Trophoblast cell (in vitro differentiated cells and primary cell): ENCODE measurements around the gene CLEC2L.

Experiments
- DNase-seq, 2 donors: peaks; one replicate each; pipeline ENCODE4 v3.0.0-alpha.2; 2016
- H2AFZ ChIP-seq: 2 replicates; pipeline ENCODE4 v1.6.1; 2013; ENCODE audit warnings: low read length, moderate library complexity, mild to moderate bottlenecking; ENCODE audit not compliant: insufficient read depth, poor library complexity
- H2AK5ac ChIP-seq: 2 replicates; pipeline ENCODE4 v1.6.1; 2013; ENCODE audit warnings: mild to moderate bottlenecking, low read length
- H2BK120ac ChIP-seq: 2 replicates; pipeline ENCODE4 v1.6.1; 2013; ENCODE audit warnings: low read length, mild to moderate bottlenecking, moderate library complexity; ENCODE audit not compliant: insufficient read depth, poor library complexity
- H2BK12ac ChIP-seq: 2 replicates; pipeline ENCODE4 v1.6.1; 2013; ENCODE audit warnings: mild to moderate bottlenecking, low read length, moderate library complexity
- H2BK5ac ChIP-seq: 2 replicates; pipeline ENCODE4 v1.6.1; 2013; ENCODE audit warnings: low read length, low read depth, moderate library complexity, mild to moderate bottlenecking; ENCODE audit not compliant: poor library complexity
- H3K14ac ChIP-seq: 2 replicates; pipeline ENCODE4 v1.6.1; 2013; ENCODE audit warnings: mild to moderate bottlenecking, low read length
- H3K18ac ChIP-seq: 2 replicates; pipeline ENCODE4 v1.6.1; 2013; ENCODE audit warnings: mild to moderate bottlenecking, low read length
- H3K23ac ChIP-seq: 2 replicates; pipeline ENCODE4 v1.6.1; 2013; ENCODE audit warnings: low read length
- H3K27ac ChIP-seq: 2 replicates; pipeline ENCODE4 v1.5.1; 2013; ENCODE audit warnings: low read depth, mild to moderate bottlenecking, inconsistent platforms, low read length, moderate library complexity
- H3K27me3 ChIP-seq: 2 replicates; pipeline ENCODE4 v1.6.1; 2013; ENCODE audit warnings: inconsistent platforms, mild to moderate bottlenecking, low read length, moderate library complexity; ENCODE audit not compliant: insufficient read depth
- H3K36me3 ChIP-seq, 2 experiments: 1 replicate in 1 of 2; 2 replicates in 1 of 2; pipeline ENCODE4 v1.6.1; 2013; ENCODE audit warnings: low read length in 2 of 2, mild to moderate bottlenecking in 2 of 2, moderate library complexity in 1 of 2; ENCODE audit not compliant: insufficient read depth in 2 of 2, control insufficient read depth in 1 of 2
- H3K4ac ChIP-seq: 2 replicates; pipeline ENCODE4 v1.6.1; 2013; ENCODE audit warnings: low read depth, mild to moderate bottlenecking, low read length, moderate library complexity
- H3K4me1 ChIP-seq, 2 experiments: 1 replicate in 1 of 2; 2 replicates in 1 of 2; pipeline ENCODE4 v1.6.1; 2013; ENCODE audit warnings: low read length in 2 of 2, mild to moderate bottlenecking in 2 of 2, moderate library complexity in 1 of 2; ENCODE audit not compliant: insufficient read depth in 2 of 2, control insufficient read depth in 1 of 2
- H3K4me2 ChIP-seq: 2 replicates; pipeline ENCODE4 v1.6.1; 2013; ENCODE audit warnings: inconsistent platforms, mild to moderate bottlenecking, low read length, moderate library complexity
- H3K4me3 ChIP-seq: 2 replicates; pipeline ENCODE4 v1.5.1; 2013; ENCODE audit warnings: mild to moderate bottlenecking, low read depth, low read length, inconsistent platforms
- H3K79me1 ChIP-seq: one replicate; pipeline ENCODE4 v1.6.1; 2013; ENCODE audit warnings: low read length
- H3K79me2 ChIP-seq: 2 replicates; pipeline ENCODE4 v1.6.1; 2013; ENCODE audit warnings: low read length, mild to moderate bottlenecking; ENCODE audit not compliant: control insufficient read depth, insufficient read depth, poor library complexity
- H3K9ac ChIP-seq: 2 replicates; pipeline ENCODE4 v1.6.1; 2013; ENCODE audit warnings: mild to moderate bottlenecking, low read length
- H3K9me3 ChIP-seq: 2 replicates; pipeline ENCODE4 v1.6.1; 2013; ENCODE audit warnings: low read depth, mild to moderate bottlenecking, control low read depth, inconsistent platforms, low read length; ENCODE audit not compliant: insufficient read depth
- H4K12ac ChIP-seq: 2 replicates; pipeline ENCODE4 v1.6.1; 2013; ENCODE audit warnings: low read depth, mild to moderate bottlenecking, low read length, moderate library complexity
- H4K8ac ChIP-seq: 2 replicates; pipeline ENCODE4 v1.6.1; 2013; ENCODE audit warnings: low read depth, mild to moderate bottlenecking, low read length, moderate library complexity
- H4K91ac ChIP-seq: one replicate; pipeline ENCODE4 v1.6.1; 2013; ENCODE audit warnings: low read depth, mild to moderate bottlenecking, low read length, moderate library complexity
- WGBS: extraction: QIAGEN DNeasy Blood & Tissue Kit; methylation state at CpG from one replicate; pipeline ENCODE4 v1.1.7; 2013; ENCODE audit warnings: missing lambda C conversion rate; ENCODE audit not compliant: insufficient read length, insufficient coverage; ENCODE audit errors: extremely low coverage; 5-methylcytosine and 5-hydroxymethylcytosine counted together

The CLEC2L gene

DNA sequence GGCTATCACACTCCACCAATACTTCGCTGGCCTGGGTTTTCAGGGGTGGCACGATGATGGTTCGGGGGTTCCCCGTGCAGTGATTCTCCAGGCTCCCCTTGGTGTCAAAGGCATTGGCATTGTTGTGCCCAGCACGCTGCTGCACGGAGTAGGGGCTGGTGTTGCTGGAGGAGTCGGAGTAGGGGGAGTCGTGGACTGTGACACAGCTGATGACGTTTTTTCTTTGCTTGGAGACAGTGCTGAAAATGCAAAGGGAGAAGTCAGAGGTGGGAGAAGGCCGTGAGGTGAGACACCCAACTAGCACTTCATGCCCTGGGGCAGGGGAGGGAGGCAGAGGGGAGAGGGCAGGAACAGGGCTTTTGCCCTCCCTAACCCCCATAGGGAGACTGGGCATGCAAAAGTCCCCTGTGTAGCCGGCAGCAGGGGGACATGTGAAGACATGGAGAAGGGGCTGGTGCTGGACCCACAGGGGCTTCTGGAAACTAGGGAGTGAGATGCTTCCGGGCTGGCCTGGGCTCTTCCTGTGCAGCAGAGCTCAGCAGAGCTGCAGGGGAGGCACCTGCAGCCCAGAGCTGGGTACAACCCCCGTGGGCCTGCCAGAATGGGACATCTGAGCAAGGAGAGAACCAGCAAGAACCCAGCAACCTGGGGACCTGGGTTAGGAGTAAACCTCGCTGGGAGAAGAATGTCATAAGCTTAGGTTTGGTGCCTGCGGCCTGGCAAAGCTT, 60.5 kb downstream of the CLEC2L start:
- WGBS: no CpG with 5 or more reads among the region's 15 CpGs
- Histone ChIP-seq H4K91ac (no peak overlapping the region), H3K14ac (no peak overlapping the region), H3K27ac (no peak overlapping the region), H3K27me3 (no peaks in the 10 kb centered on the region), H3K18ac (no peak overlapping the region), H2BK12ac (no peak overlapping the region), H4K12ac (no peak overlapping the region), H2AFZ (no peak overlapping the region), H3K79me2 (no peaks in the 10 kb centered on the region), H3K9me3 (no peaks in the 10 kb centered on the region), H3K4me1 (no peaks in the 10 kb centered on the region), H3K9ac (no peak overlapping the region), H3K4ac (no peak overlapping the region), H2BK120ac (no peak overlapping the region), H2AK5ac (no peak overlapping the region), H3K4me3 (no peak overlapping the region), H3K23ac (no peak overlapping the region), H3K36me3 (peaks cover 0 to 3% of the 10 kb centered on the region in 2 experiments), H2BK5ac (no peak overlapping the region), H4K8ac (no peak overlapping the region), H3K4me2 (no peak overlapping the region), H3K79me1 (no peaks in the 10 kb centered on the region)
- no peak for DNase-seq

DNA sequence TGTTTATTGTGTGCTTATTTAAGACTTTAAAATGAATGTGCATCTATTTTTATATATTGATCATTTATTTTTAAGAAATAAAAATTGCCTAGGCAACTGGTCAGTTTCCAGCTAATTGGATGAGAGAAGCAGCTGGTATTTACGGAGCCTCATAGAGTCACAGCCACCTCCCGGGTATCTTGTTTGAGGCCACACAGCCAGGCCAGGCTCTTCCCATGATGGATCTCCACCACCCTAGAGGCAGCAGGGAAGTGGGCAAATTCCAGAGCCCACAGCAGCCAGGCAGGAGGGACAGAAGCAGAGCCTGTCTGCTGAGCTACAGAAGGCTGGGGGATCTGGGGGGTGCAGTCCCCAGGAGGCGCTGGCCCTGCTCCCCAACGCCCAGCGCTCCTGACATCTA, 61.6 kb downstream of the CLEC2L start:
- H3K4me3 ChIP-seq: no peak overlapping the region
- H2AK5ac ChIP-seq: no peak overlapping the region
- H4K12ac ChIP-seq: no peak overlapping the region
- no peak overlapping the region for H3K4me2 ChIP-seq
- no peak for DNase-seq
- no peaks in the 10 kb centered on the region for H3K9me3 ChIP-seq
- no peak overlapping the region for H2BK12ac ChIP-seq
- no peaks in the 10 kb centered on the region for H3K27me3 ChIP-seq
- no peaks in the 10 kb centered on the region for H3K79me1 ChIP-seq
- H3K23ac ChIP-seq: no peak overlapping the region
- no CpG with 5 or more reads among the region's 5 CpGs for WGBS
- H4K91ac ChIP-seq: no peak overlapping the region
- H4K8ac ChIP-seq: no peak overlapping the region
- no peak overlapping the region for H3K14ac ChIP-seq
- H3K36me3 ChIP-seq: peaks cover 0 to 3% of the 10 kb centered on the region in 2 experiments
- H2AFZ ChIP-seq: no peak overlapping the region
- no peak overlapping the region for H3K18ac ChIP-seq
- no peaks in the 10 kb centered on the region for H3K79me2 ChIP-seq
- H3K27ac ChIP-seq: no peak overlapping the region
- no peak overlapping the region for H2BK5ac ChIP-seq
- no peak overlapping the region for H3K4ac ChIP-seq
- no peaks in the 10 kb centered on the region for H3K4me1 ChIP-seq
- H3K9ac ChIP-seq: no peak overlapping the region
- no peak overlapping the region for H2BK120ac ChIP-seq

DNA sequence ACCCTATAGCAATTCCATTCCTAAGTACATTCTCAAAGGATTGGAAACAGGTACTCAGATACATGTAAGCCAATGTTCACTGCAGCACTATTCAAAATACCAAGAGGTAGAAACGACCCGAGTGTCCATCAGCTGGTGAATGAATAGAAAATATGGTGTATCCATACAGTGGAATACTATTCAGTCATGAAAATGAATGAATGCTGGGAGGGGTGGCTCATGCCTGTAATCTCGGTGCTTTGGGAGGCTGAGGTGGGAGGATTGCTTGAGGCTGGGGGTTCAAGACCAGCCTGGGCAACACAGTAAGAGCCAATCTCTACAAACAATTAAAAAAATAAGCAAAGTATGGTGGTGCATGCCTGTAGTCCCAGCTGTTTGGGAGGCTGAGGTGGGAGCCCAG, 62.8 kb downstream of the CLEC2L start:
- Histone ChIP-seq H2AK5ac (no peak overlapping the region), H3K79me1 (no peaks in the 10 kb centered on the region), H3K79me2 (no peaks in the 10 kb centered on the region), H2BK12ac (no peak overlapping the region), H4K12ac (no peak overlapping the region), H3K18ac (no peak overlapping the region), H3K36me3 (peaks cover 0 to 3% of the 10 kb centered on the region in 2 experiments), H3K4ac (no peak overlapping the region), H3K27ac (no peak overlapping the region), H3K9me3 (no peaks in the 10 kb centered on the region), H3K4me3 (no peak overlapping the region), H3K23ac (no peak overlapping the region), H3K4me1 (no peaks in the 10 kb centered on the region), H3K27me3 (no peaks in the 10 kb centered on the region), H4K91ac (no peak overlapping the region), H4K8ac (no peak overlapping the region), H3K9ac (no peak overlapping the region), H2BK5ac (no peak overlapping the region), H2BK120ac (no peak overlapping the region), H3K4me2 (no peak overlapping the region), H3K14ac (no peak overlapping the region), H2AFZ (no peak overlapping the region)
- no peak for DNase-seq
- WGBS: no CpG with 5 or more reads among the region's 3 CpGs

DNA sequence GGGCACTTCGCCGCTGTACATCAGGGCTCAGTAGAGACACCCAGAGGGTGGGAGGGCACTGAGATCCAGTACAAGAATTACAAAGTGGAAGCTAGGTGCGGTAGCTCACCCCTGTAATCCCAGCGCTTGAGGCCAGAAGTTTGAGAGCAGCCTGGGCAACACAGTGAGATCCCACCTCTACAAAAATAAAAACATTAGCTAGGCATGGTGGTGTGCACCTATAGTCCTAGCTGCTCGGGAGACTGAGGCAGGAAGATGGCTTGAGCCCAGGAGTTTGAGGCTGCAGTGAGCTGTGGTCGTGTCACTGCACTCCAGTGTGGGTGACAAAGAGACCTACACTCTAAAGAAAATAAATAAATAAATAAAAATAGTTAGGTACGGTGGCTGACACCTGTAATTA, 64.0 kb downstream of the CLEC2L start:
- Histone ChIP-seq H3K9me3 (no peaks in the 10 kb centered on the region), H2BK120ac (no peak overlapping the region), H3K14ac (no peak overlapping the region), H3K27me3 (no peaks in the 10 kb centered on the region), H3K79me1 (no peaks in the 10 kb centered on the region), H4K12ac (no peak overlapping the region), H3K79me2 (no peaks in the 10 kb centered on the region), H3K4me3 (no peak overlapping the region), H3K4me1 (no peaks in the 10 kb centered on the region), H4K8ac (no peak overlapping the region), H3K4ac (no peak overlapping the region), H3K4me2 (no peak overlapping the region), H2AFZ (no peak overlapping the region), H2BK5ac (no peak overlapping the region), H3K36me3 (peaks cover 0 to 3% of the 10 kb centered on the region in 2 experiments), H3K18ac (no peak overlapping the region), H3K23ac (no peak overlapping the region), H4K91ac (no peak overlapping the region), H2BK12ac (no peak overlapping the region), H3K27ac (no peak overlapping the region), H3K9ac (no peak overlapping the region), H2AK5ac (no peak overlapping the region)
- whole genome bisulfite sequencing: no CpG with 5 or more reads among the region's 7 CpGs
- no peak for DNase-seq
